Stomach (tissue), 9 donors: Measurements from ENCODE around the gene MLLT6. TPM values are rescaled to one million over a fixed set of nuclear protein-coding genes. Genes with fewer than 3 reads are reported as not detected.

Experiments
- DNase-seq, 2 donors: peaks; one replicate each; pipeline versions ENCODE4 v3.0.0 to v3.0.0-alpha.2; 2013 to 2019
- H3K27ac ChIP-seq, 5 donors: fragments of 200-600 bp in 4 of 5; sonication (generic) in 4 of 5; one replicate each; pipeline ENCODE4 v1.5.1; 2013 to 2019; ENCODE audit warnings: mild to moderate bottlenecking in 1 of 5, moderate library complexity in 1 of 5
- H3K27me3 ChIP-seq, 3 donors: fragments of 200-600 bp; sonication (generic); one replicate each; pipeline ENCODE4 v1.5.1; 2017 to 2019; ENCODE audit warnings: mixed run types in 1 of 3
- H3K36me3 ChIP-seq, 4 donors: fragments of 200-600 bp; sonication (generic); 1 replicate in 3 of 4; 2 replicates in 1 of 4; pipeline ENCODE4 v1.5.1; 2016 to 2019
- H3K4me1 ChIP-seq, 4 donors: fragments of 200-600 bp; sonication (generic); one replicate each; pipeline ENCODE4 v1.5.1; 2016 to 2019
- H3K4me3 ChIP-seq, 4 donors: fragments of 200-600 bp; sonication (generic) in 3 of 4; one replicate each; pipeline ENCODE4 v1.5.1; 2016 to 2019; ENCODE audit warnings: mild to moderate bottlenecking in 1 of 4
- H3K9me3 ChIP-seq, 4 donors: fragments of 200-600 bp; sonication (generic); one replicate each; pipeline ENCODE4 v1.5.1; 2016 to 2019
- CTCF ChIP-seq, 7 experiments: fragments of 450-650 bp in 4 of 7; fragments of 200-600 bp in 3 of 7; sonication (generic) in 3 of 7; IDR thresholded peaks; one replicate each; pipeline ENCODE4 v1.5.1; 2016 to 2019; ENCODE audit warnings: antibody characterized with exemption in 7 of 7, control low read depth in 2 of 7, mild to moderate bottlenecking in 1 of 7
- EP300 ChIP-seq: sonication (generic); formaldehyde crosslinking; IDR thresholded peaks from one replicate; pipeline ENCODE4 v1.6.1; 2017; ENCODE audit warnings: antibody characterized with exemption
- POLR2A ChIP-seq, 4 donors: fragments of 450-650 bp; IDR thresholded peaks; one replicate each; pipeline ENCODE4 v1.6.1; 2016; ENCODE audit warnings: antibody characterized with exemption in 4 of 4, control low read depth in 2 of 4, mild to moderate bottlenecking in 1 of 4, moderate library complexity in 1 of 4
- POLR2AphosphoS5 ChIP-seq, 3 donors: sonication (generic); formaldehyde crosslinking; IDR thresholded peaks; one replicate each; pipeline ENCODE4 v1.6.1; 2016; ENCODE audit warnings: antibody characterized with exemption in 3 of 3
- WGBS, 5 donors: extraction: QIAGEN DNeasy Blood & Tissue Kit in 3 of 5; methylation state at CpG; one replicate each; pipeline versions ENCODE4 v1.1.5 to v1.1.7; 2013 to 2018; 5-methylcytosine and 5-hydroxymethylcytosine counted together
- intact Hi-C: fragments of 100-400 bp; cut with DNase I; formaldehyde crosslinking; loops from one replicate; pipeline ENCODE4 v1.15.1; 2023; ENCODE audit warnings: low total_unique reads
- polyA plus RNA-seq, 3 donors: library from polyadenylated mRNA; stranded (reverse); fragments of 200-250 nt; gene quantifications; one replicate each; pipeline ENCODE4 v1.2.3, GENCODE V29; 2013
- total RNA-seq, 5 donors: library from RNA; depleted of rRNA; stranded (reverse); fragments of >200 nt; gene quantifications; one replicate each; pipeline versions ENCODE4 v1.1.0 to v1.2.3, GENCODE V29; 2014 to 2016
- donor health status: healthy with polysubstance abuse.
- donor health status: Bipolar disorder and iron deficiency.
- donor health status: healthy.

MLLT6 gene
- total and polyA plus RNA-seq, 8 donors, result 26.0 to 312 (median 55.7) TPM

GRCh38 chr17:38750312-38751121 is 45.4 kb downstream of the MLLT6 start:
- Histone ChIP-seq H3K4me1 (peaks cover 65 to 87% (median 80%) of the 10 kb centered on the region in 4 donors), H3K27me3 (peaks cover 0 to 45% (median 15%) of the 10 kb centered on the region in 3 donors), H3K27ac (peak overlapping the region; percentile 89 to 94 (median 93)), H3K9me3 (no peaks in the 10 kb centered on the region), H3K36me3 (peaks cover 9 to 17% (median 12%) of the 10 kb centered on the region in 4 donors), H3K4me3 (peak overlapping the region; percentile 83 to 98 (median 86))
- intact Hi-C loops, result no loop called here
- 22 to 38% (median 27%) methylated on average over 25 to 28 of the region's 28 CpGs for WGBS, 5 donors
- TF ChIP-seq EP300 (no peak), CTCF (IDR thresholded peaks at IDR 0.05) (no peak), POLR2A (IDR thresholded peaks at IDR 0.05) (no peak), POLR2AphosphoS5 (IDR thresholded peaks at IDR 0.05) (no peak)
- DNase-seq, result no peak

- H3K4me3 ChIP-seq, result peak overlapping the region; percentile 71 to 98 (median 90)
- no peaks in the 10 kb centered on the region for H3K9me3 ChIP-seq
- H3K4me1 ChIP-seq, result peaks cover 57 to 80% (median 73%) of the 10 kb centered on the region in 4 donors
- 1 to 6% (median 4%) methylated on average over 10 of the region's 10 CpGs for WGBS, 5 donors
- DNase-seq, result no peak
- intact Hi-C loops, result no loop called here
- peaks cover 0 to 45% (median 15%) of the 10 kb centered on the region in 3 donors for H3K27me3 ChIP-seq
- peak overlapping the region in 4 of 5 donors; percentile 90 to 94 (median 93) for H3K27ac ChIP-seq
- TF ChIP-seq CTCF (IDR thresholded peaks at IDR 0.05) (no peak), POLR2A (IDR thresholded peaks at IDR 0.05) (no peak), EP300 (no peak), POLR2AphosphoS5 (IDR thresholded peaks at IDR 0.05) (no peak)
- H3K36me3 ChIP-seq, result peaks cover 14 to 24% (median 20%) of the 10 kb centered on the region in 4 donors
Observed at GRCh38 chr17:38751144-38751807, 46.2 kb downstream of the MLLT6 start.

GRCh38 chr17:38751808-38752307 is 46.8 kb downstream of the MLLT6 start:
- Histone ChIP-seq H3K4me3 (peak overlapping the region; percentile 71 to 98 (median 90)), H3K27ac (peak overlapping the region; percentile 77 to 94 (median 93)), H3K9me3 (no peaks in the 10 kb centered on the region), H3K4me1 (peaks cover 51 to 74% (median 67%) of the 10 kb centered on the region in 4 donors), H3K27me3 (peaks cover 0 to 39% (median 15%) of the 10 kb centered on the region in 3 donors), H3K36me3 (peaks cover 19 to 30% (median 25%) of the 10 kb centered on the region in 4 donors)
- TF ChIP-seq CTCF (IDR thresholded peaks at IDR 0.05) (no peak), POLR2A (IDR thresholded peaks at IDR 0.05) (no peak), POLR2AphosphoS5 (IDR thresholded peaks at IDR 0.05) (peak; percentile 28 to 79 (median 38)), EP300 (no peak)
- DNase-seq, result peak; percentile 84 to 96
- intact Hi-C loops, result no loop called here
- WGBS, 5 donors, result 0 to 1% (median 0%) methylated on average over 43 to 44 of the region's 44 CpGs
